SK-N-SH treated with all-trans-retinoic acid at 6 μM for 48 hours (cell line): ENCODE data around the gene SERHL2.

Experiments used
- ATAC-seq: fragments of 200-7000 bp; cut with Tn5 transposase; 3 replicates; pipeline ENCODE4 v1.9.1; 2020; ENCODE audit warnings: mild to moderate bottlenecking, moderate library complexity
- ARNTL ChIP-seq: fragments of 450-650 bp; formaldehyde crosslinking; IDR thresholded peaks from 2 replicates; pipeline ENCODE4 v1.5.0; 2020; ENCODE audit warnings: low read depth, mild to moderate bottlenecking, moderate library complexity, borderline replicate concordance
- BACH2 ChIP-seq: fragments of 250-450 bp; sonication (Bioruptor Pico); IDR thresholded peaks from 2 replicates; pipeline ENCODE4 v1.9.0; 2021; ENCODE audit warnings: mild to moderate bottlenecking, borderline replicate concordance
- CSDC2 ChIP-seq: fragments of 250-450 bp; sonication (Bioruptor Pico); IDR thresholded peaks from 2 replicates; pipeline ENCODE4 v1.5.0; 2020; ENCODE audit warnings: mild to moderate bottlenecking, moderate library complexity
- ESRRG ChIP-seq: fragments of 250-450 bp; sonication (Bioruptor Pico); IDR thresholded peaks from 2 replicates; pipeline ENCODE4 v1.6.1; 2021; ENCODE audit warnings: mild to moderate bottlenecking
- GLIS3 ChIP-seq: fragments of 250-450 bp; sonication (Bioruptor Pico); IDR thresholded peaks from 2 replicates; pipeline ENCODE4 v1.5.0; 2020; ENCODE audit warnings: mild to moderate bottlenecking, moderate library complexity
- ISL1 ChIP-seq: fragments of 250-450 bp; sonication (Bioruptor Pico); IDR thresholded peaks from 2 replicates; pipeline ENCODE4 v2.1.2; 2022; ENCODE audit warnings: mild to moderate bottlenecking, moderate library complexity
- PPARA ChIP-seq: fragments of 250-450 bp; sonication (Bioruptor Pico); IDR thresholded peaks from 2 replicates; pipeline ENCODE4 v1.5.0; 2020; ENCODE audit warnings: mild to moderate bottlenecking, borderline replicate concordance
- SNAI2 ChIP-seq: fragments of 250-450 bp; sonication (Bioruptor Pico); IDR thresholded peaks from 2 replicates; pipeline ENCODE4 v1.5.0; 2020; ENCODE audit warnings: mild to moderate bottlenecking, moderate library complexity
- TCF4 ChIP-seq: fragments of 250-450 bp; sonication (Bioruptor Pico); IDR thresholded peaks from 2 replicates; pipeline ENCODE4 v1.8.0; 2021; ENCODE audit warnings: mild to moderate bottlenecking, moderate library complexity, borderline replicate concordance
- TOX ChIP-seq: fragments of 250-450 bp; sonication (Bioruptor Pico); IDR thresholded peaks from 2 replicates; pipeline ENCODE4 v1.8.0; 2021; ENCODE audit warnings: mild to moderate bottlenecking, moderate library complexity, borderline replicate concordance
- ZC3H10 ChIP-seq: fragments of 250-450 bp; sonication (Bioruptor Pico); IDR thresholded peaks from 2 replicates; pipeline ENCODE4 v1.5.1; 2021; ENCODE audit warnings: mild to moderate bottlenecking, moderate library complexity
- ZFP3 ChIP-seq: fragments of 250-450 bp; sonication (Bioruptor Pico); IDR thresholded peaks from 2 replicates; pipeline ENCODE4 v1.5.0; 2020; ENCODE audit warnings: mild to moderate bottlenecking, moderate library complexity
- ZFP30 ChIP-seq: fragments of 450-650 bp; formaldehyde crosslinking; IDR thresholded peaks from 2 replicates; pipeline ENCODE4 v1.5.0; 2022; ENCODE audit warnings: mild to moderate bottlenecking, moderate library complexity
- ZNF565 ChIP-seq: fragments of 450-650 bp; formaldehyde crosslinking; conservative IDR thresholded peaks from 2 replicates; pipeline ENCODE4 v1.5.0; 2020; ENCODE audit warnings: low read depth, mild to moderate bottlenecking, moderate library complexity
- ZNF70 ChIP-seq: fragments of 450-650 bp; formaldehyde crosslinking; IDR thresholded peaks from 2 replicates; pipeline ENCODE4 v1.5.0; 2020; ENCODE audit warnings: mild to moderate bottlenecking, moderate library complexity
- ZNF8 ChIP-seq: fragments of 450-650 bp; formaldehyde crosslinking; IDR thresholded peaks from 2 replicates; pipeline ENCODE4 v1.5.0; 2020; ENCODE audit warnings: mild to moderate bottlenecking, moderate library complexity
- TF ChIP-seq, protein P1 (sequence below): fragments of 250-450 bp; sonication (Bioruptor Pico); IDR thresholded peaks from 2 replicates; pipeline ENCODE4 v1.8.0; 2021; ENCODE audit warnings: low read depth, mild to moderate bottlenecking, moderate library complexity, borderline replicate concordance
- TF ChIP-seq, protein P2 (sequence below): fragments of 250-450 bp; sonication (Bioruptor Pico); IDR thresholded peaks from 2 replicates; pipeline ENCODE4 v1.8.0; 2020; ENCODE audit warnings: mild to moderate bottlenecking, moderate library complexity, borderline replicate concordance
- TF ChIP-seq, protein P3 (sequence below): fragments of 250-450 bp; sonication (Bioruptor Pico); IDR thresholded peaks from 2 replicates; pipeline ENCODE4 v1.5.1; 2021; ENCODE audit warnings: mild to moderate bottlenecking, moderate library complexity
- TF ChIP-seq, protein P4 (sequence below): fragments of 250-450 bp; sonication (Bioruptor Pico); IDR thresholded peaks from 2 replicates; pipeline ENCODE4 v1.5.1; 2020; ENCODE audit warnings: low read depth, mild to moderate bottlenecking, moderate library complexity
- TF ChIP-seq, protein P5 (sequence below): fragments of 250-450 bp; sonication (Bioruptor Pico); IDR thresholded peaks from 2 replicates; pipeline ENCODE4 v1.5.0; 2020; ENCODE audit warnings: mild to moderate bottlenecking, moderate library complexity

SERHL2 gene

DNA sequence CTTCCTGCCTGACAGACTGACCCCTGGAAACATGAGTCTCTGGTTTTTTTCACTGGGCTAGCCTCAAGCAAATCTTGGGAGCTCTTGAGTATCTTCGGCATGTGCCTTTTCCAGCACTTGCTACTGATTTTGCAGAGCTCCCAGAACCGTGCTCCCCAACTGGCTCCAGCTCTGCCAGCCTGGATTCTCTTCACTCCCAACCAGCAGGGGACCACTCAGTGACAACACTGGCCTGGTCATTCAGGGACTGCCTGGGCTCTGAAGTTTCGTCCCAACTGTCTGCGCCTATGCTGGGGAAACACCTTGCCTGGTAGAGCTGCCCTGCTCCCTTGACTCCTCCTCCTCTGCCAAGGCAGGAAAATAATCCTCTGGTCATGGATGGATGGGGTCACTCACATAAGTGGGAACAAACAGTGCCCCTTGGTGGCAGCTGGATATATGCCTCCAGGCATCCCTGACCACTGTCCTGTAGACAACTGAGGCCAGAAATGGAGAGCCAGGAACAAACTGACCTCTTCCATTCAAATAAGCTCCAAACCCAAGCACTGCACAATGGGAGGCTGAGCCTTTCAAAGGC, 30.7 kb downstream of the SERHL2 start:
- TF ChIP-seq PPARA (no peak), GLIS3 (no peak)
- TF ChIP-seq, all 23 proteins: peak for 0
- no peak for ATAC-seq

DNA sequence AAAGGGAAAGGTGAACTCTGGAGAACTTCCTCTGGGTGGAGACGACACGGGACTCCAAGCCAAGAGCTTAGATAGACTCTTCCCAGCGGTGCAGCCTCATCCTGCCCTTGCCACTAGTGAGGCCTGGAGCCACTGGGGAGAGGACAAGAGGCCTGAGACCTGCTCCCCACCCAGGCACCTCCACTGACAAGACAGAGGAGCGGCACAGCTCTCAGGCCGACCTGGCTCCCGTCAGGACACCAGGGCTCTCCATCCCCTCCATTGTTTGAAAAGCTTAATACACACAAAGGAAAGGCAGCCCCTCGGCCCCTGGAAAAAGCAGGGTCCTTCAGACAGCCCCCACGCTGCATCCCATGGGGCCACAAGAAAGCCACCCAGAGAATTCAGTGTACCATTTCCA, 31.3 kb downstream of the SERHL2 start:
- no peak for TF ChIP-seq BACH2 (CRISPR knock-in tag)
- TF ChIP-seq ZC3H10, result no peak
- TF ChIP-seq, protein P1, sequence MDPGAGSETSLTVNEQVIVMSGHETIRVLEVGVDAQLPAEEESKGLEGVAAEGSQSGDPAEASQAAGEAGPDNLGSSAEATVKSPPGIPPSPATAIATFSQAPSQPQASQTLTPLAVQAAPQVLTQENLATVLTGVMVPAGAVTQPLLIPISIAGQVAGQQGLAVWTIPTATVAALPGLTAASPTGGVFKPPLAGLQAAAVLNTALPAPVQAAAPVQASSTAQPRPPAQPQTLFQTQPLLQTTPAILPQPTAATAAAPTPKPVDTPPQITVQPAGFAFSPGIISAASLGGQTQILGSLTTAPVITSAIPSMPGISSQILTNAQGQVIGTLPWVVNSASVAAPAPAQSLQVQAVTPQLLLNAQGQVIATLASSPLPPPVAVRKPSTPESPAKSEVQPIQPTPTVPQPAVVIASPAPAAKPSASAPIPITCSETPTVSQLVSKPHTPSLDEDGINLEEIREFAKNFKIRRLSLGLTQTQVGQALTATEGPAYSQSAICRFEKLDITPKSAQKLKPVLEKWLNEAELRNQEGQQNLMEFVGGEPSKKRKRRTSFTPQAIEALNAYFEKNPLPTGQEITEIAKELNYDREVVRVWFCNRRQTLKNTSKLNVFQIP (CRISPR knock-in tag), result no peak
- no peak for TF ChIP-seq ZNF565 (CRISPR knock-in tag)
- TF ChIP-seq ESRRG (CRISPR knock-in tag), result no peak
- TF ChIP-seq ZNF8 (CRISPR knock-in tag), result no peak
- TF ChIP-seq, protein P2, sequence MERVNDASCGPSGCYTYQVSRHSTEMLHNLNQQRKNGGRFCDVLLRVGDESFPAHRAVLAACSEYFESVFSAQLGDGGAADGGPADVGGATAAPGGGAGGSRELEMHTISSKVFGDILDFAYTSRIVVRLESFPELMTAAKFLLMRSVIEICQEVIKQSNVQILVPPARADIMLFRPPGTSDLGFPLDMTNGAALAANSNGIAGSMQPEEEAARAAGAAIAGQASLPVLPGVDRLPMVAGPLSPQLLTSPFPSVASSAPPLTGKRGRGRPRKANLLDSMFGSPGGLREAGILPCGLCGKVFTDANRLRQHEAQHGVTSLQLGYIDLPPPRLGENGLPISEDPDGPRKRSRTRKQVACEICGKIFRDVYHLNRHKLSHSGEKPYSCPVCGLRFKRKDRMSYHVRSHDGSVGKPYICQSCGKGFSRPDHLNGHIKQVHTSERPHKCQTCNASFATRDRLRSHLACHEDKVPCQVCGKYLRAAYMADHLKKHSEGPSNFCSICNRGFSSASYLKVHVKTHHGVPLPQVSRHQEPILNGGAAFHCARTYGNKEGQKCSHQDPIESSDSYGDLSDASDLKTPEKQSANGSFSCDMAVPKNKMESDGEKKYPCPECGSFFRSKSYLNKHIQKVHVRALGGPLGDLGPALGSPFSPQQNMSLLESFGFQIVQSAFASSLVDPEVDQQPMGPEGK (CRISPR knock-in tag), result no peak
- TF ChIP-seq ISL1 (CRISPR knock-in tag), result no peak
- TF ChIP-seq ARNTL (CRISPR knock-in tag), result no peak
- no peak for ATAC-seq

DNA sequence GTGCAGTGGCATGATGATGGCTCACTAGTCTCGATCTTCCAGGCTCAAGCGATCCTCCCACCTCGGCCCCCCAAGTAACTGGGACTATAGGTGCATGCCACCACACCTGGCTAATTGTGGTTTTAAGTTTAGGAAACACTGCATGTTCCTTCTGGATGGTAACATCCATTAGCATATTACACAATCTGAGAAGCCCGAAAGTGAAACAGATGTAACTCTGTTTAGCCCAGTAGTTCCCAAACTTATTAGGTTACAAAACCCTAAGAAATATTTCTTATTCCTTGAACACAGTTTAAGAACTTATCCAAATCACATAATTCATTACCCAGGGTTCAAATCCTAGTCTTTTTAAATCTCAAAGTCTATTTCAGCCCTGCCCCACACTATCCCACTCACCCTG, 32.6 kb downstream of the SERHL2 start:
- TF ChIP-seq, protein P3, sequence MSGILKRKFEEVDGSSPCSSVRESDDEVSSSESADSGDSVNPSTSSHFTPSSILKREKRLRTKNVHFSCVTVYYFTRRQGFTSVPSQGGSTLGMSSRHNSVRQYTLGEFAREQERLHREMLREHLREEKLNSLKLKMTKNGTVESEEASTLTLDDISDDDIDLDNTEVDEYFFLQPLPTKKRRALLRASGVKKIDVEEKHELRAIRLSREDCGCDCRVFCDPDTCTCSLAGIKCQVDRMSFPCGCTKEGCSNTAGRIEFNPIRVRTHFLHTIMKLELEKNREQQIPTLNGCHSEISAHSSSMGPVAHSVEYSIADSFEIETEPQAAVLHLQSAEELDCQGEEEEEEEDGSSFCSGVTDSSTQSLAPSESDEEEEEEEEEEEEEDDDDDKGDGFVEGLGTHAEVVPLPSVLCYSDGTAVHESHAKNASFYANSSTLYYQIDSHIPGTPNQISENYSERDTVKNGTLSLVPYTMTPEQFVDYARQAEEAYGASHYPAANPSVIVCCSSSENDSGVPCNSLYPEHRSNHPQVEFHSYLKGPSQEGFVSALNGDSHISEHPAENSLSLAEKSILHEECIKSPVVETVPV (CRISPR knock-in tag), result no peak
- TF ChIP-seq CSDC2 (no peak), GLIS3 (no peak), SNAI2 (CRISPR knock-in tag) (no peak), BACH2 (CRISPR knock-in tag) (no peak), ISL1 (CRISPR knock-in tag) (no peak), TCF4 (CRISPR knock-in tag) (no peak), ESRRG (CRISPR knock-in tag) (no peak), ZFP30 (CRISPR knock-in tag) (no peak), ZFP3 (CRISPR knock-in tag) (no peak), ZC3H10 (no peak), PPARA (no peak), ZNF70 (CRISPR knock-in tag) (no peak), ARNTL (CRISPR knock-in tag) (no peak), TOX (CRISPR knock-in tag) (no peak), ZNF565 (CRISPR knock-in tag) (no peak)
- TF ChIP-seq, protein P4, sequence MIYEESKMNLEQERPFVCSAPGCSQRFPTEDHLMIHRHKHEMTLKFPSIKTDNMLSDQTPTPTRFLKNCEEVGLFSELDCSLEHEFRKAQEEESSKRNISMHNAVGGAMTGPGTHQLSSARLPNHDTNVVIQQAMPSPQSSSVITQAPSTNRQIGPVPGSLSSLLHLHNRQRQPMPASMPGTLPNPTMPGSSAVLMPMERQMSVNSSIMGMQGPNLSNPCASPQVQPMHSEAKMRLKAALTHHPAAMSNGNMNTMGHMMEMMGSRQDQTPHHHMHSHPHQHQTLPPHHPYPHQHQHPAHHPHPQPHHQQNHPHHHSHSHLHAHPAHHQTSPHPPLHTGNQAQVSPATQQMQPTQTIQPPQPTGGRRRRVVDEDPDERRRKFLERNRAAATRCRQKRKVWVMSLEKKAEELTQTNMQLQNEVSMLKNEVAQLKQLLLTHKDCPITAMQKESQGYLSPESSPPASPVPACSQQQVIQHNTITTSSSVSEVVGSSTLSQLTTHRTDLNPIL, result no peak
- TF ChIP-seq, protein P5, sequence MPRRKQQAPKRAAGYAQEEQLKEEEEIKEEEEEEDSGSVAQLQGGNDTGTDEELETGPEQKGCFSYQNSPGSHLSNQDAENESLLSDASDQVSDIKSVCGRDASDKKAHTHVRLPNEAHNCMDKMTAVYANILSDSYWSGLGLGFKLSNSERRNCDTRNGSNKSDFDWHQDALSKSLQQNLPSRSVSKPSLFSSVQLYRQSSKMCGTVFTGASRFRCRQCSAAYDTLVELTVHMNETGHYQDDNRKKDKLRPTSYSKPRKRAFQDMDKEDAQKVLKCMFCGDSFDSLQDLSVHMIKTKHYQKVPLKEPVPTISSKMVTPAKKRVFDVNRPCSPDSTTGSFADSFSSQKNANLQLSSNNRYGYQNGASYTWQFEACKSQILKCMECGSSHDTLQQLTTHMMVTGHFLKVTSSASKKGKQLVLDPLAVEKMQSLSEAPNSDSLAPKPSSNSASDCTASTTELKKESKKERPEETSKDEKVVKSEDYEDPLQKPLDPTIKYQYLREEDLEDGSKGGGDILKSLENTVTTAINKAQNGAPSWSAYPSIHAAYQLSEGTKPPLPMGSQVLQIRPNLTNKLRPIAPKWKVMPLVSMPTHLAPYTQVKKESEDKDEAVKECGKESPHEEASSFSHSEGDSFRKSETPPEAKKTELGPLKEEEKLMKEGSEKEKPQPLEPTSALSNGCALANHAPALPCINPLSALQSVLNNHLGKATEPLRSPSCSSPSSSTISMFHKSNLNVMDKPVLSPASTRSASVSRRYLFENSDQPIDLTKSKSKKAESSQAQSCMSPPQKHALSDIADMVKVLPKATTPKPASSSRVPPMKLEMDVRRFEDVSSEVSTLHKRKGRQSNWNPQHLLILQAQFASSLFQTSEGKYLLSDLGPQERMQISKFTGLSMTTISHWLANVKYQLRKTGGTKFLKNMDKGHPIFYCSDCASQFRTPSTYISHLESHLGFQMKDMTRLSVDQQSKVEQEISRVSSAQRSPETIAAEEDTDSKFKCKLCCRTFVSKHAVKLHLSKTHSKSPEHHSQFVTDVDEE (CRISPR knock-in tag), result no peak
- TF ChIP-seq, protein P1 (CRISPR knock-in tag), result no peak
- TF ChIP-seq, protein P2 (CRISPR knock-in tag), result no peak
- ATAC-seq, result no peak
